K562 (cell line): Measurements from ENCODE around the gene AMBRA1. TPM values are rescaled to one million over a fixed set of nuclear protein-coding genes. Genes with fewer than 3 reads are reported as not detected.

Experiments used
- ATAC-seq: fragments of 200-7000 bp; cut with Tn5 transposase; 3 replicates; pipeline ENCODE4 v1.9.1; 2020; ENCODE audit warnings: moderate library complexity
- BruUV-seq: library from RNA; stranded (reverse); fragments of 400-500 nt; replicated peaks from 2 replicates; lab custom pipeline; 2021; lab: Mats Ljungman, UMichigan
- CTCF ChIA-PET: fragments of 300-600 bp; formaldehyde crosslinking; extraction: SDS; loops from one replicate; lab custom pipeline; 2021; ENCODE audit warnings: low intra/inter-chr PET ratio; lab: Yijun Ruan, JAX
- POLR2A ChIA-PET: fragments of 300-600, 350-650 bp; sonication (Branson Sonifier 250); formaldehyde crosslinking; extraction: SDS; loops from one replicate; lab custom pipeline; 2021; ENCODE audit warnings: antibody characterized with exemption, inconsistent platforms; lab: Yijun Ruan, JAX
- DNase-seq, 4 experiments: peaks; one replicate each; pipeline versions ENCODE4 v3.0.0 to v3.0.0-alpha.2; 2011 to 2018; ENCODE audit warnings: low spot score in 3 of 4, mixed read lengths in 3 of 4; ENCODE audit errors: extremely low read depth in 1 of 4
- FAIRE-seq: peaks from 2 replicates; lab custom pipeline; 2011; peaks lifted over from hg19 to GRCh38; lab: Jason Lieb, UNC
- H2AFZ ChIP-seq: 2 replicates; pipeline ENCODE4 v1.6.0; 2011; ENCODE audit warnings: low read depth, low read length, control low read depth, inconsistent platforms
- H3K27ac ChIP-seq: fragments of 200-600 bp; 3 replicates; pipeline ENCODE4 v1.8.0; 2011; ENCODE audit warnings: low read depth, mild to moderate bottlenecking, control low read depth, inconsistent platforms, low read length, moderate library complexity, mixed read lengths; ENCODE audit errors: extremely low read depth
- H3K27me3 ChIP-seq, 2 experiments: fragments of 300-600 bp in 1 of 2; 2 replicates in 1 of 2; 3 replicates in 1 of 2; pipeline versions ENCODE4 v1.6.0 to v1.8.0; 2011; ENCODE audit warnings: inconsistent platforms in 2 of 2, low read length in 2 of 2, mild to moderate bottlenecking in 1 of 2, mixed read lengths in 1 of 2, moderate library complexity in 1 of 2; ENCODE audit not compliant: control insufficient read depth in 2 of 2, insufficient read depth in 2 of 2
- H3K36me3 ChIP-seq: fragments of 300-600 bp; 3 replicates; pipeline ENCODE4 v1.8.0; 2011; ENCODE audit warnings: mild to moderate bottlenecking, low read length, inconsistent platforms; ENCODE audit not compliant: control insufficient read depth, insufficient read depth
- H3K4me1 ChIP-seq, 2 experiments: fragments of 200-600 bp in 1 of 2; replicated peaks in 1 of 2; 2 replicates in 1 of 2; 3 replicates in 1 of 2; pipeline versions ENCODE4 v1.5.1 to v1.8.0; 2011; ENCODE audit warnings: inconsistent platforms in 2 of 2, low read length in 2 of 2, mild to moderate bottlenecking in 1 of 2, mixed read lengths in 1 of 2, moderate library complexity in 1 of 2; ENCODE audit not compliant: control insufficient read depth in 2 of 2, insufficient read depth in 2 of 2
- H3K4me2 ChIP-seq: 2 replicates; pipeline ENCODE4 v1.6.1; 2011; ENCODE audit warnings: low read length, control low read depth, inconsistent platforms, mixed read lengths; ENCODE audit not compliant: insufficient read depth
- H3K4me3 ChIP-seq: fragments of 200-600 bp; sonication (generic), shearing (Covaris generic); 2 replicates; pipeline ENCODE4 v1.5.1; 2016; ENCODE audit warnings: control low read depth, inconsistent platforms
- H3K79me2 ChIP-seq: fragments of 200-600 bp; 3 replicates; pipeline ENCODE4 v1.8.0; 2011; ENCODE audit warnings: low read length, inconsistent platforms; ENCODE audit not compliant: control insufficient read depth, insufficient read depth
- H3K9ac ChIP-seq, 2 experiments: 2 replicates each; pipeline versions ENCODE4 v1.6.0 to v1.6.1; 2011; ENCODE audit warnings: low read depth in 2 of 2, low read length in 2 of 2, control low read depth in 1 of 2, inconsistent platforms in 1 of 2, mild to moderate bottlenecking in 1 of 2, mixed read lengths in 1 of 2; ENCODE audit not compliant: insufficient read depth in 1 of 2
- H3K9me1 ChIP-seq: one replicate; pipeline ENCODE4 v1.6.0; 2011; ENCODE audit warnings: inconsistent platforms, mild to moderate bottlenecking, low read length, moderate library complexity; ENCODE audit not compliant: control insufficient read depth, insufficient read depth
- H3K9me3 ChIP-seq: replicated peaks from 2 replicates; pipeline ENCODE4 v1.5.1; 2011; ENCODE audit warnings: low read depth, low read length, inconsistent platforms; ENCODE audit not compliant: control insufficient read depth, insufficient read depth
- H4K20me1 ChIP-seq: replicated peaks from 2 replicates; pipeline ENCODE4 v1.6.1; 2011; ENCODE audit warnings: low read length, inconsistent platforms, mixed read lengths; ENCODE audit not compliant: control insufficient read depth, insufficient read depth
- FUS ChIP-seq: fragments of 200-400 bp; formaldehyde crosslinking; optimal IDR thresholded peaks from 2 replicates; pipeline ENCODE3; 2017; ENCODE audit warnings: low read depth, low read length
- MAZ ChIP-seq, 2 experiments: fragments of 450-650 bp in 1 of 2; sonication (generic) in 1 of 2; formaldehyde crosslinking; IDR thresholded peaks in 1 of 2; conservative IDR thresholded peaks in 1 of 2; 2 replicates each; pipeline versions ENCODE4 v1.4.0 to v1.5.0; 2020; ENCODE audit warnings: mild to moderate bottlenecking in 1 of 2, missing genetic modification reagents in 1 of 2
- PHB ChIP-seq: fragments of 250-450 bp; sonication (Bioruptor Pico); IDR thresholded peaks from 2 replicates; pipeline ENCODE4 v1.5.0; 2021
- SAFB2 ChIP-seq: fragments of 200-400 bp; formaldehyde crosslinking; IDR thresholded peaks from 2 replicates; pipeline ENCODE4 v1.6.1; 2018; ENCODE audit warnings: borderline replicate concordance, low read length, low read depth, moderate library complexity; ENCODE audit not compliant: severe bottlenecking
- TEAD4 ChIP-seq, 2 experiments: sonication (generic) in 1 of 2; formaldehyde crosslinking in 1 of 2; IDR thresholded peaks; 2 replicates each; pipeline versions ENCODE4 v1.6.1 to v1.8.0; 2012 to 2022; ENCODE audit warnings: borderline replicate concordance in 1 of 2, inconsistent platforms in 1 of 2, low read length in 1 of 2, mild to moderate bottlenecking in 1 of 2, missing genetic modification reagents in 1 of 2
- WGBS: fragments of 100-300 bp; shearing (Covaris generic); methylation state at CpG from one replicate; pipeline ENCODE4 v1.1.6; 2016; ENCODE audit warnings: low coverage, mixed read lengths; ENCODE audit not compliant: insufficient coverage; ENCODE audit errors: missing lambda C conversion rate; 5-methylcytosine and 5-hydroxymethylcytosine counted together
- in situ Hi-C: fragments of 300-500 bp; cut with MboI; formaldehyde crosslinking; loops from 4 replicates; pipeline ENCODE4 v1.15.0; 2018; ENCODE audit warnings: inconsistent platforms, mixed read lengths
- intact Hi-C: fragments of 100-400 bp; cut with micrococcal nuclease; formaldehyde crosslinking; loops from 2 replicates; pipeline ENCODE4 v1.14.2; 2022
- polyA plus RNA-seq, 8 experiments: library from polyadenylated mRNA; depleted of rRNA in 4 of 8; stranded (reverse) in 5 of 8; unstranded in 3 of 8; fragments of >200 nt; fragmentation: Nextera tagmentation in 2 of 8; fragmentation: Illumina TruSeq in 1 of 8; extraction: Ambion mirVana in 2 of 8; extraction: Trizol in 1 of 8; gene quantifications; 2 replicates each; pipeline versions ENCODE4 v1.2.1 to v1.2.3, GENCODE V29; 2011 to 2014; ENCODE audit warnings: inconsistent platforms in 1 of 8, missing spikeins in 1 of 8
- total RNA-seq, 7 experiments: library from RNA; depleted of rRNA in 6 of 7; stranded (reverse); fragments of >200 nt in 6 of 7; fragmentation: Illumina TruSeq in 2 of 7; extraction: Trizol in 2 of 7; gene quantifications; 2 replicates each; pipeline versions ENCODE4 v1.2.1 to v1.2.3, GENCODE V29; 2011 to 2021; ENCODE audit warnings: low replicate concordance in 1 of 7
- TF ChIP-seq, protein P1 (sequence below): sonication (generic); formaldehyde crosslinking; IDR thresholded peaks from 2 replicates; pipeline ENCODE4 v1.8.1; 2023; ENCODE audit warnings: mild to moderate bottlenecking, missing genetic modification reagents

The AMBRA1 gene
- total and polyA plus RNA-seq, 9 of the 15 experiments (the other 6 are each of a cell fraction or from before 2014, with no cell fraction given), result 0.15 to 24.5 (median 13.0) TPM

- BruUV-seq, result no TSS peak
- Histone ChIP-seq H3K9ac (no peak overlapping the region), H3K4me1 (peaks cover 13 to 31% of the 10 kb centered on the region in 2 experiments), H2AFZ (no peak overlapping the region), H3K9me1 (peaks cover 7% of the 10 kb centered on the region), H3K9me3 (no peaks in the 10 kb centered on the region), H3K27me3 (no peaks in the 10 kb centered on the region), H3K4me2 (no peak overlapping the region), H4K20me1 (peaks cover 12% of the 10 kb centered on the region; the same call in 1 of the 2 replicates), H3K36me3 (peaks cover 20% of the 10 kb centered on the region), H3K79me2 (peaks cover 20% of the 10 kb centered on the region), H3K4me3 (no peak overlapping the region), H3K27ac (no peak overlapping the region)
- WGBS, result 89% methylated on average over 2 of the region's 2 CpGs
- intact Hi-C loops, result no loop called here
- CTCF ChIA-PET, result no interaction called here
- in situ Hi-C loops, result no loop called here
- DNase-seq, result no peak
- FAIRE-seq, result no peak
- TF ChIP-seq SAFB2, result no peak
- TF ChIP-seq MAZ (CRISPR knock-in tag; conservative IDR thresholded peaks at IDR 0.05 in 1 of 2, IDR thresholded peaks at IDR 0.05 in 1 of 2), result no peak
- TF ChIP-seq PHB (CRISPR knock-in tag), result no peak
- TF ChIP-seq FUS, result no peak
- TF ChIP-seq, protein P1, sequence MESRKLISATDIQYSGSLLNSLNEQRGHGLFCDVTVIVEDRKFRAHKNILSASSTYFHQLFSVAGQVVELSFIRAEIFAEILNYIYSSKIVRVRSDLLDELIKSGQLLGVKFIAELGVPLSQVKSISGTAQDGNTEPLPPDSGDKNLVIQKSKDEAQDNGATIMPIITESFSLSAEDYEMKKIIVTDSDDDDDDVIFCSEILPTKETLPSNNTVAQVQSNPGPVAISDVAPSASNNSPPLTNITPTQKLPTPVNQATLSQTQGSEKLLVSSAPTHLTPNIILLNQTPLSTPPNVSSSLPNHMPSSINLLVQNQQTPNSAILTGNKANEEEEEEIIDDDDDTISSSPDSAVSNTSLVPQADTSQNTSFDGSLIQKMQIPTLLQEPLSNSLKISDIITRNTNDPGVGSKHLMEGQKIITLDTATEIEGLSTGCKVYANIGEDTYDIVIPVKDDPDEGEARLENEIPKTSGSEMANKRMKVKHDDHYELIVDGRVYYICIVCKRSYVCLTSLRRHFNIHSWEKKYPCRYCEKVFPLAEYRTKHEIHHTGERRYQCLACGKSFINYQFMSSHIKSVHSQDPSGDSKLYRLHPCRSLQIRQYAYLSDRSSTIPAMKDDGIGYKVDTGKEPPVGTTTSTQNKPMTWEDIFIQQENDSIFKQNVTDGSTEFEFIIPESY (CRISPR knock-in tag), result no peak
- no peak for TF ChIP-seq TEAD4 (IDR thresholded peaks at IDR 0.05; ENCODE audit: low read length)
- no peak for TF ChIP-seq TEAD4 (CRISPR knock-in tag; IDR thresholded peaks at IDR 0.05; ENCODE audit: borderline replicate concordance)
- POLR2A ChIA-PET, result interaction anchor here (0.6 kb wide), 2 partner anchors 107 to 155 kb away, joined by 3 to 5 read pairs; no protein-coding TSS in a partner anchor
- no peak for ATAC-seq
Observed at GRCh38 chr11:46511342-46511741, 82.5 kb downstream of the AMBRA1 start.
